ENCODE results near the gene PDGFB. TPM values are rescaled to one million over a fixed set of nuclear protein-coding genes. Genes with fewer than 3 reads are reported as not detected.

Gene PDGFB
- total RNA-seq, 1 donor from 2014 or later: 16.5 TPM

DNA sequence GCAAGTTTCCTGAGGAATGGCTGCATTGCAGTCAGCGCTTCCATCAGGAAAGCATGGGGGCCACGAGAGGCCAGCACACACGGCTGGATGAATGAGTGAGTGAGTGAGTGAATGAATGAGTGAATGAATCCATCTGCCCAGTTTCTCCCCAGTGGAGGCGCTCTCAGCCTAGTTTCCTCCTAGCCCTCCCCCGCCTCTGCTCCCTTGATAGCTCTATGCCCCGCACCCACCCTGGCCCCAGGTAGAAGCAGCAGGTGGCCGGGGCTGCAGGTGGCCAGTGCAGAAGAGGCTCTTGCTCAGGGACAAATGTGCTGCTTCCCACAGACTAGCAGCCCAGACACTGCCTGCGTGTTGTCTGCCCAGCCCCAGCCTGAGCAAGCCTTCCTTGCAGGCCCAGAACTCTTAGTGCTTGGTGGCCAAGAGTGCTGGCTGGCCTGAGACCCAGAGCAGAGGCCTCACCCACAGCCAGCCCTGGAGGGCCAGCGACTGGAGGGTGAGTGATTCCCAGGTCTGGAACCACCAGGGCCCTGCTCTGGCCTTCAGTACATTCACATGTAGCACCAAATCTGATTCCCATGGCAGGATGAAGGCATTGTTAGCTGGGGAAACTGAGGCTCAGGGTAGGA, 31.1 kb upstream of the PDGFB start:
- H3K4me1 Mint-ChIP-seq (ENCODE audit: low read depth): peaks cover 6% of the 10 kb centered on the region
- no peak overlapping the region for H3K4me3 Mint-ChIP-seq (ENCODE audit: unreplicated experiment)
- TF ChIP-seq, protein P1, sequence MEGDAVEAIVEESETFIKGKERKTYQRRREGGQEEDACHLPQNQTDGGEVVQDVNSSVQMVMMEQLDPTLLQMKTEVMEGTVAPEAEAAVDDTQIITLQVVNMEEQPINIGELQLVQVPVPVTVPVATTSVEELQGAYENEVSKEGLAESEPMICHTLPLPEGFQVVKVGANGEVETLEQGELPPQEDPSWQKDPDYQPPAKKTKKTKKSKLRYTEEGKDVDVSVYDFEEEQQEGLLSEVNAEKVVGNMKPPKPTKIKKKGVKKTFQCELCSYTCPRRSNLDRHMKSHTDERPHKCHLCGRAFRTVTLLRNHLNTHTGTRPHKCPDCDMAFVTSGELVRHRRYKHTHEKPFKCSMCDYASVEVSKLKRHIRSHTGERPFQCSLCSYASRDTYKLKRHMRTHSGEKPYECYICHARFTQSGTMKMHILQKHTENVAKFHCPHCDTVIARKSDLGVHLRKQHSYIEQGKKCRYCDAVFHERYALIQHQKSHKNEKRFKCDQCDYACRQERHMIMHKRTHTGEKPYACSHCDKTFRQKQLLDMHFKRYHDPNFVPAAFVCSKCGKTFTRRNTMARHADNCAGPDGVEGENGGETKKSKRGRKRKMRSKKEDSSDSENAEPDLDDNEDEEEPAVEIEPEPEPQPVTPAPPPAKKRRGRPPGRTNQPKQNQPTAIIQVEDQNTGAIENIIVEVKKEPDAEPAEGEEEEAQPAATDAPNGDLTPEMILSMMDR (IDR thresholded peaks at IDR 0.05): no peak
- no peaks in the 10 kb centered on the region for H3K27me3 Mint-ChIP-seq (ENCODE audit: low read depth)
- no peak overlapping the region for H3K27ac Mint-ChIP-seq (ENCODE audit: unreplicated experiment)
- peaks cover 12% of the 10 kb centered on the region for H3K9me3 Mint-ChIP-seq (ENCODE audit: low read depth)
- no peak for DNase-seq (ENCODE audit: low spot score)
- H3K36me3 Mint-ChIP-seq (ENCODE audit: low read depth): no peaks in the 10 kb centered on the region

DNA sequence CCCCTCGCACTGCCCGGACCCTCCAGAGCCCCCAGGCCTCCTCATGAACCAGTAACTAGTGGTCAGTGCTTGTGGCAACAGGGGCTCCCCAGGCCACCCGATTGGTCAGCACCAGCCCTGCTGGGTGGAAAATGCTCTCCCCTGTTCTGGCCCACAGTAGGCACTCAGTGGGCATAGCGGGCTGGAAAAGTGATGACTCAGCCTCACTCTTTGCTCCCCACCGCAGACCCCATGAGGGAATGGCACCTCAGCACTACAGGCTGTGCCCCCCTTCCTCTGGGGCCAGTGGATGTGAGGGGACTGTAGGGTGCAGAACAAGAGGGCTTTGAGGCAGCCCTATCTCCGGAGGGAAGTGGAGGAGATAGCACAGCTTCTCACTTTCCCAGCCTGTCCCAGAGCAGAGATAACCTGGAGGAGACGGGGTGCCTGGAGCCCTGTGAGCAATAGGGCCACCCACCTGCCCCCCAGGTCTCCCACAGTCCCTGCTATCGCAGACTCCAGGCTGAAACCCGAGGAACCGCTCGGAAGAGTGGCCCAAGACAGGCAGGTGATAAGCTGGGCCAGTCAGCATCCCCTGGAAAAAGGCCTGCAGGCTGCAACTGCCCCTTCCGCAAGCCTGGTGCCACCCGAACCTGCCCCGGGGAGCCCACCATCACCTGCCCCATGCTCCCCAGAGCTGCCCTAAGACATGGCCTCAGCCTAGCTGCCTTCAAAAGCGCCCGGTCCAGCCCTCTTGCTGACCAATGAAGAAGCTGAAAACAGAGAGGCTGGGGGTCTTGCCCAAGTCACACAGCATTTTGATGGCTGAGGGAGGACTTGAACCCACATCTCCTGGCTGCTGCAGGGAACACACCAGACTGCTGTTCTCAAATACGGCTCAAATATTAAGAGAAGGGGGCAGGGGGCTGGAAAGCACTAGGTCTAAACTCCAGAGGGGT, 29.4 kb upstream of the PDGFB start:
- no peak for DNase-seq (ENCODE audit: low spot score)
- TF ChIP-seq, protein P1 (IDR thresholded peaks at IDR 0.05): no peak
- Mint-ChIP-seq H3K4me1 (ENCODE audit: low read depth) (peaks cover 6% of the 10 kb centered on the region), H3K36me3 (ENCODE audit: low read depth) (no peaks in the 10 kb centered on the region), H3K27ac (ENCODE audit: unreplicated experiment) (no peak overlapping the region), H3K9me3 (ENCODE audit: low read depth) (peaks cover 12% of the 10 kb centered on the region), H3K4me3 (ENCODE audit: unreplicated experiment) (no peak overlapping the region), H3K27me3 (ENCODE audit: low read depth) (no peaks in the 10 kb centered on the region)

- Mint-ChIP-seq H3K4me3 (ENCODE audit: unreplicated experiment) (no peak overlapping the region), H3K27ac (ENCODE audit: unreplicated experiment) (no peak overlapping the region), H3K9me3 (ENCODE audit: low read depth) (peaks cover 3% of the 10 kb centered on the region), H3K4me1 (ENCODE audit: low read depth) (peaks cover 3% of the 10 kb centered on the region), H3K27me3 (ENCODE audit: low read depth) (no peaks in the 10 kb centered on the region), H3K36me3 (ENCODE audit: low read depth) (no peaks in the 10 kb centered on the region)
- DNase-seq (ENCODE audit: low spot score): no peak
- TF ChIP-seq, protein P1 (IDR thresholded peaks at IDR 0.05): no peak
Observed at GRCh38 chr22:39270792-39271191, 26.0 kb upstream of the PDGFB start.

DNA sequence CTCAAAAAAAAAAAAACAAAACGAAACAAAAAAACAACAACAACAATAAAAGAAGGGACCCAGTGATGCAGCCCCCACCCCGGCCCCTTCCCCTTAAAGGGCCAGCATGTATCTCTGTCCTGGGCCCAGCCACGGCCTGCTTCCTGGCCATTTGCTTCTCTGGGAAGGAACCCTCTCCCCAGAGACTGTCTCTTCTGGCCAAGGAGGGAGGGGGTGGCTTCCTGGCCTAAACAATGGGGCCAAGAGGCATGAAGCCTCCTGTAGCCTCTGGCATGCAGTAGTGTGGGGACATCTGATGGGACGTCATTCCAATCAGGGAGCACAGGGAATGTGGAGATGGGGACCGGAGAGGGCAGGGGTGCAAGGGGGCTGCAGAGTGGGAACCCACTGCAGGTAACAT, 25.5 kb upstream of the PDGFB start:
- TF ChIP-seq, protein P1 (IDR thresholded peaks at IDR 0.05): no peak
- Mint-ChIP-seq H3K27ac (ENCODE audit: unreplicated experiment) (no peak overlapping the region), H3K9me3 (ENCODE audit: low read depth) (peaks cover 3% of the 10 kb centered on the region), H3K36me3 (ENCODE audit: low read depth) (no peaks in the 10 kb centered on the region), H3K4me1 (ENCODE audit: low read depth) (peaks cover 3% of the 10 kb centered on the region), H3K27me3 (ENCODE audit: low read depth) (no peaks in the 10 kb centered on the region), H3K4me3 (ENCODE audit: unreplicated experiment) (no peak overlapping the region)
- no peak for DNase-seq (ENCODE audit: low spot score)

GRCh38 chr22:39269095-39269790, 24.5 kb upstream of the PDGFB start:
- TF ChIP-seq, protein P1 (IDR thresholded peaks at IDR 0.05): no peak
- no peak overlapping the region for H3K4me3 Mint-ChIP-seq (ENCODE audit: unreplicated experiment)
- H3K27me3 Mint-ChIP-seq (ENCODE audit: low read depth): no peaks in the 10 kb centered on the region
- H3K9me3 Mint-ChIP-seq (ENCODE audit: low read depth): peaks cover 3% of the 10 kb centered on the region
- H3K36me3 Mint-ChIP-seq (ENCODE audit: low read depth): no peaks in the 10 kb centered on the region
- H3K27ac Mint-ChIP-seq (ENCODE audit: unreplicated experiment): no peak overlapping the region
- H3K4me1 Mint-ChIP-seq (ENCODE audit: low read depth): peaks cover 3% of the 10 kb centered on the region
- no peak for DNase-seq (ENCODE audit: low spot score)
